HG02610 (cell line): Measurements from ENCODE around the gene PABPC1L.

ENCODE experiments used
- ATAC-seq: cut with Tn5 transposase; IDR thresholded peaks from one replicate; pipeline ENCODE4 v1.9.1; 2021; ENCODE audit warnings: mild to moderate bottlenecking, moderate library complexity; ENCODE audit not compliant: unreplicated experiment

PABPC1L gene

DNA sequence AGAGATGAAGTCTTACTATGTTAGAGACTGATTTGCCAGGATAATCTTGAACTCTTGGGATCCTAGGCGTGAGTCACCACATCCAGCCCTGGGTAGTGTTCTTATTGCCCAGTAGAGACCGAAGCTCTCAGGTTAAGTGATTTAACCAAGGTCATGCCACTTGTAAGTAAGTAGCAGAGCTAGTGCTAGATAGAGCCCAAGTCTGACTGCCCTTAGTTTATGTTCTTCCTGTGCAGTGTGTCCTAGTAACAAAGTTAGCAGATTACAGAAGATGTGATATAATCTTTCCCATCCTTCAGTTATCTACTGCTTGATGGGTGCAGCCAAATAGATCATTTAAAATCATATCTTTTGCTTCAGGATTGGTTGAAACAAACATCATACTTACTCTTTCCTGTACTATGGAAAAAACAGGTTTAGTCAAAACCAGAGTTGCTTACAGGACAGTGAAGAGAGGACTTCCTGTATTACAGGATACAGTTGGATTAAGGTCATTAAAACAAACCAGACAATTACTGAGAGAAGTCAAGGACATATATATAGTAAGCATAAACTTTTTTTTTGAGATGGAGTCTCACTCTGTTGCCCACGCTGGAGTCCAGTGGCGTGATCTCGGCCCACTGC, 9.5 kb upstream of the PABPC1L start:
- no peak for ATAC-seq

DNA sequence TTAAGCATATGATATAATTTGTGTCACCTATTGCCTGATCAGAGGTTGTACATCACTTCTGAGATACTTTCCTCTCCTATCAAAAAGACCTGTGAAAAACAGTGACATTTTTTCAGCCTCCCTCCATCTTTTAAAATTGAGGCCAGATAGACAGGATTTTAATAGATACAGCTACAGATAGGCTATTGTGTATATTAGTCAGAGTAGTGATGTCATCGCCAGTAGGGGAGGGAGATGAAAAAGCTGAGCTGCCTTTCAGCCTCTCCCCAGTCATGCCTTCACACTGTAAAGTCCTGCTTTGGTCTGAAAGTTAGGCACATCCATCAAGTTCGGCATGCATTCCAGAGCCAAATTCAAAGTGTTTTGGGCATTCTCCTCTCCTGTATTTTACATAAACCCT, 7.9 kb upstream of the PABPC1L start:
- ATAC-seq, result no peak

DNA sequence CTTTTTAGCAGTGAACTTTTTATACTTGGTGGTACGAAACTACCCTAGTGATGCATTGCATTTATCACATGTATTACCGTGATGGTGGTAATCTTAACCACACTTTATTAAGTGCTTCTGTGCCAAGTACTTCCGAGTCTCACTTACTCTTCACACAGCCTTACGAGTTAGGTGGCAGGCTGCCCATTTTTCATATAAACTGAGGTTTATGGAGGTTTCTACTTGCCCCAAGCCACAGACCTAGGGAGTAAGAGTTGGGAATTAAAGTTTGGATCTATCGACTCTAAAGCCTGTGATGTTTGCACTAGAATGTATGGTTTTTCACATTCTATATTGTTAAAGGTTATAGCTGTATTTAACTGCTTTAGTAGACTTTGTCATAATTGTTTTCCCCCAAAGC, 5.5 kb upstream of the PABPC1L start:
- no peak for ATAC-seq

DNA sequence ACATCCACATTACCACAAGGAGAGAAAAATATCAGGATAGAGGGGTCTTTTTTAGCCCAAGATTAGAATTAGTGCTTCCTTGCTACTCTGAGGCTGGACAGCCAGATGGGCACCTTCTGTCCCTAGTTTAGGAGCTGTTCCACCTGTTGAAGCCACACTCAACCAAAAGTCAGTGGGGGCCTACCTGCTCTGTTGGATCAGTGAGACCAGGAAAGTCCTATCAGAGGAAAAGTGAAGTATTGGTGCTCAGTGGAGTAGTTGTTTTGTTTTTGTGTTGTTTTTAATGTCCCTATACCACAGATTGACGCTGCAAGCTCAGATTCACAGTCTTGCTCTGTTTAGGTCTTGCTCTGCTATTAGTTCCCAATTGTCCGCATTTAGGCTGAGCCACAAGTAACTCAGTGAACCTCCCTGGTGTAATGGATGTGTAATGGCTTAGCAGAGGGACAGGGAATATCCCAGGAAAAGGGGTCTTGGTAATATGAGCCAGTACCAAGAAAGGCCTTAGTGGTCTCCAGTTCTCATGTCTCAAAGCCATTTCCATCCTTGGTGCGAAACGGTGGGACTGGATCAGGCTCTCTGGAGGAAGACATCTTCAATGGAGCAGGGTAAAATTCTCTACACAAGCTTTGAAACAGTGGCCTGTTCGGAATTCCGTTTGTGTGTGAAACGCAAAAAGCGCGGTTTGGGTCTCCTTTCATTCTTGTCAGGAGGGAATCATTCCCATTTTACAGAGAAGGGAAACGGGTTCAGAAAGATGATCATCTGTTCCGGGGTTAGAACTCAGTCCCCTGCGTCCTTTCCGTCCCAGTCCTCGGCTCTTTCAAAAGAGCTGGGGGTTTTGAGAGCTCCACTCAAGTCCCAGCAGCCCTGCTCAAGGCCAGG, 631 bp upstream of the PABPC1L start:
- no peak for ATAC-seq

DNA sequence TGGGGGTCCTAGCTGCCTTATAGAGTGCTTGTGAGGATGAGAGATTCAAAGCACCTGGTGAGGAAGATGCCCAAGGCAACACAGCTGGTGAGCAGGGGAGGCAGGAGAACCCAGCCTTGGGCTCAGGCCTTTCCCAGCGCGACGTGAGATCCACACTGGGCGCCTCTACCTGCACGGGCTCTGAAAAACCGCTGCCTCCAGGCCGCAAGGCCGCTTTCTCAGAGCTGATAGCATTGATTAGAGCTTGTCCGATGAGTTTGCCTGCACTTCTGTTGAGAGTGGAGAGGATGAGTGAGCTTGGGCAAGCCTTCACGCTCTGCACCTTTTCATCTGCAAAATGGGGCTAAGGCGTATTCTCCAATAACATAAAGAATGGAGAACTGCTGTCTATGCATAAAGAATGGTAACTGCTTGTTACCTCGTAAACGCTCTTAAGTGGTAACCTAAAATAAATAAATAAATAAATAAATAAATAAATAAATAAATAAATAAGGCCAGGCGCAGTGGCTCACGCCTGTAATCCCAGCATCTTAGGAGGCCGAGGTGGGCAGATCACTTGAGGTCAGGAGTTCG, 916 bp downstream of the PABPC1L start:
- ATAC-seq, result no peak

DNA sequence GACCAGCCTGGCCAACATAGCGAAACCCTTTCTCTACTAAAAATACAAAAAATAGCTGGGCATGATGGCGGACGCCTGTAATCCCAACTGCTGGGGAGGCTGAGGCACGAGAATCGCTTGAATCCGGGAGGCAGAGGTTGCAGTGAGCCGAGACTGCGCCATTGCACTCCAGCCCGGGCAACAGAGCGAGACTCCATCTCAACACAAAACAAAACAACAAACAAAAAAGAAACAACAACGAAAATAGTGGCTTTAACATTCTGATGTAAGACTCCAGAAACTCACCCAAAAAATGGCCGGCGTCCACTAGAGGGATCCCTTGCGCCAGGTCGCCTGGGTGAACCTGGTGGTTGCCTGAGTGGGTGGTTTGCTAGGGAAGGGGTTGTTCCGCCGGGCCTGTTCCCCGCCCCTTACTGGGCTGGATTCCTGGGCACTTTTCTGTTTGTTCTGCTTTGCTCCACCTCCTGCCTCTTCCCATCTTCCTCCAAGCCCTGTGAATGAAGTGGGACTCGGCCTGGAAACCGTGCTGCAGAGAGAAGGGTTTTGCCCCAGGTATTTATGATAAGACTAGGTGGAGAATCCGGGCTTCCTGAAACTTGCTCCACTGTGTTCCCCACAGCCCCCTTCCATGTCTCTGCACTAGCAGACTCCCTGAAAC, 1.5 kb downstream of the PABPC1L start:
- no peak for ATAC-seq

DNA sequence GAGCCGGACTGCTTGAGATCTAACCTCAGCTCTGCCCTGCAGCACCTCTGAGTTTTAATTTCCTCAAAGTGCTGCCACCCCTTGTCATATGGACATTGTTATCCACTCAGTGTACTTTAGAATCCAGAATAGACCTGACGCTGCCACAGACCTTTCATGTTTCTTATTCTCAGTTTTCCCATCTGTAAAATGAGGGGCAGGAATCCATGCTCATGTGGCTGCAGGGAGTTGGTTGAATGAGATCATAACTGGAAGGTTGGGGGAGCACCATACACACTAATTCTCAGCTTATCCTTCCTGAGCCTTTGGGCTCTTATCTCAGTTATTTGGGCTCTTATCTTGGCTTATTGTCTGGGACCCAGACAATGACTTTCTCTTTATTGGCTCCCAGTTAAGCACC, 2.3 kb downstream of the PABPC1L start:
- no peak for ATAC-seq

DNA sequence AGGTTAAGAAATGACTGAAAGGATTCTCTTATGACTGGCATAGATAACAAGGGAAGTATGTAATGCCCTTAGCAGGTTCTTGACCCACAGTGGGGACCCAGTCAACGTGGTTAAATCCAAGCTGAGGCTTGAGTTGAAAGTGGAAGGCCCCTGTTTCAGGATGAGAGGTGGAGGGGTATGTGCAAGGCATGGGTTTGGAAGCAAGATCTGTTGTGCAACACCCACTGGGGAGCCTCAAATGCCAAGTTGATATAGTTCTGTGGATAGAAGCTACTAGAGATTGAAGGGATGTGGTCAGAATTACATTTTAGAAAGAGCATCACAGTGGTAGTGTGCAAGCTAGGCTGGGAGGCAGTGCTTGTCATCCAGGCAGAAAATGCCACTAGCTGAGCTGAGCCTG, 5.1 kb downstream of the PABPC1L start:
- ATAC-seq, result no peak

DNA sequence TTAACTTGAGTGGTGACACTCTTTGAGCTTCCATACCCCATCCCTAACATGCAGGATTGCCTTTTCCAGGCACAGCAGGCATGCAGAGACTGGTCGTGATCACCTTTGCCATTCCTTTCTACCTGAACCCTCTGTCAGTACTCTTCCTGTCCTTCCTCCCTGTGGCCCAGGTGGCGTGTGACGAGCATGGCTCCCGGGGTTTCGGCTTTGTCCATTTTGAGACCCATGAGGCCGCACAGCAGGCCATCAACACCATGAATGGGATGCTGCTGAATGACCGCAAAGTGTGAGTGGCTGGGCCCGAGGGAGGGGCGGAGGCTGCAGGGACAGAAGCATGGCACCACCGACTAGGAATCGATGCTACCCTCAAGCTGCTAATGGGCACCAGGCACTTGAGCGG, 6.7 kb downstream of the PABPC1L start:
- ATAC-seq, result no peak

DNA sequence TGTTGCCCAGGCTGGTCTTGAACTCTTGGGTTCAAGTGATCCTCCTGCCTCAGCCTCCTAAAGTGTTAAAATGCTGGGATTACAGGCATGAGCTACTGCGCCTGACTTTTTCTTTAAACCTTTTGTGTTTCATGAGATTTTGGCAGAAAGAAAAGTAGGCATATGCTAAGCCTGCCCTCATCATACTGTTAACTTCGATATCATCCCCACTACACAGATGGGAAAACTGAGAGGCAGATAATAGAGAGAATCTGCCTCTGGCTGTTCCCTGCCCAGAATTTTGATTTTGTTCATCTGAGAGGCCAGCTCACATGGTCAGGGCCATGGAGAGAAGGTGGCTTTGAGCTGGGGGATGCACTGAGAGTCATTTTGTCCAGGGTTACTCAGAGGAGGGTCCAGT, 7.5 kb downstream of the PABPC1L start:
- no peak for ATAC-seq

DNA sequence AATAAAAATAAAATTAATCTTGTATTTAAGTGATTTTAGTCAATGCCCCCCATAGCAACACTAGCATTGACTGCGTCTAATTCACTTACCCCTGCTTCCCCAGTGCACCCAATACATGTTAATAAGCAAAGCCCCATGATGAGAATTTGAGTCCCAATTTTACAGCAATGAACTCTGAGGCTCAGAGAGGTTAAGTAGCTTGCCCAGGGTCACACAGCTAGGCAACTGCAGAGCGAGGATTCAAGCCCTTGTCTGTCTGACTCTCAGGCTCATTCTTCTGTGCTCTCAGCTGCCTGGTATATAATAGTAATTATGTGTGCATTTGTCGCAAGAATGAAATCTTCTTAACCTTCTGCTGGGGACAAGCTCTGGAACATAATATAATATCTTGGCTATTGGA, 8.5 kb downstream of the PABPC1L start:
- ATAC-seq, result no peak

DNA sequence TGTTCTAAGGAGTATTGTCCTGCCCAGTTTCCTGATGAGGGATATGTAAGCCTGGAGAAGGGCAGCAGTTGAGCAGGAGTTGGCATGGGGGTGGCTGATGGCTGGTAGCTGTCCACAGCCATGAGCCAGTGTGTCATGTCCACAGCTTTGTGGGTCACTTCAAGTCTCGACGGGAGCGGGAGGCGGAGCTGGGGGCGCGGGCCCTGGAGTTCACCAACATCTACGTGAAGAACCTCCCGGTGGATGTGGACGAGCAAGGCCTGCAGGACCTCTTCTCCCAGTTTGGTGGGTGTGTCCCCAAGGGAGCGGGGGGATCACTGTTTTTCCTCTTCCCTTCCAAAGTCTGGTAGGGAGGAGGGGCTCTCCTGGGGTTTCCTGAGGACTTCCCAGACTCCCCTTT, 8.9 kb downstream of the PABPC1L start:
- ATAC-seq, result no peak

DNA sequence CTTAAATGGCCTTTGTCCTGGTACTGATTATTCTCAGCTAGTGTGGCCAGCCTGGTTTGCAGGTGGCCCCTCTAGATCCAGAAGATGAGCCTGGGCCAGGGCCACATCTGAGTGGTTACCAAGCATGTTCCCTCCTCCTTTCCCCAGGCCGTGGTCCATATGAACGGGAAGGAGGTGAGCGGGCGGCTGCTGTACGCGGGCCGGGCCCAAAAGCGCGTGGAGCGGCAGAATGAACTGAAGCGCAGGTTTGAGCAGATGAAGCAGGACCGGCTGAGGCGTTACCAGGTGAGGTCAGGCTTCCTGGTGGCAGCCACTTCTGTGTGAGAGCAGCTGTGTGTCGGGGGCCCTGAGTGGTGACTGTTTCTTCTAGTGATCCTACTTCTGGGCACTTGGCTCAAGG, 11.6 kb downstream of the PABPC1L start:
- no peak for ATAC-seq

DNA sequence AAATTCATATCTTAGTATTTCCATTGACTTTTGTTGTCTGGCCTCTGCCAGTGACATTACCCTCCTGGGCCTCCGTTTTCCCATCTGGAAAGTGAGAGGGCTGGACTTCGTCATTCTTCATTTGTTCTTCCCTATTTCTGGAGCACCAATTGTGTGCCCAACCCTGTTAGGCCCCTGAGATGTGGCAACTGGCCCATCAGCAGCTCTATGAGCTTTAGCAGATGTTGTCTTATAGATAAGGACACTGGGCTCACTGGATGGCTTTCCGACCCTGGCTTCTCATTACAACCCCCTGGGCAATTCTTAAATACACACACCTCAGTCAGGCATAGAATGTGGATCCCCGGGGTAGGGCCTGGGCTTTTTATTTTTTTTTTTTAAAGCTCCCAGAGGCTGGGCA, 14.7 kb downstream of the PABPC1L start:
- no peak for ATAC-seq

DNA sequence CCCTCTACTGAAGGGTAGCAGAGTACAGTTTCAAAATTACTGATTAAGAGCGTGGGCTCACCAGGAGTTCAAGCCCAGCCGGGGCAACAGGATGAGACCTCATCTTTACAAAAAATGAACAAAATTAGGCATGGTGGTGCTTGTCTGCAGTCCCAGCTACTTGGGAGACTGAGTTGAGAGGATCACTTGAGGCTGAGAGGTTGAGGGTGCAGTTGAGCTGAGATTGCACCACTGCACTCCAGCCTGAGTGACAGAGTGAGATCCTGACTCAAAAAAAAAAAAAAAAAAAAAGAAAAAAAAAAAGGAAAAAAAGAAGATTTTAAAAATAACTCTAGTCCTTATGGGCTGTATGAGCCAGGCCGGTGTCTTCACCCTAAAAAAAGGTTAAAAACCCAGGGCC, 18.7 kb downstream of the PABPC1L start:
- no peak for ATAC-seq

DNA sequence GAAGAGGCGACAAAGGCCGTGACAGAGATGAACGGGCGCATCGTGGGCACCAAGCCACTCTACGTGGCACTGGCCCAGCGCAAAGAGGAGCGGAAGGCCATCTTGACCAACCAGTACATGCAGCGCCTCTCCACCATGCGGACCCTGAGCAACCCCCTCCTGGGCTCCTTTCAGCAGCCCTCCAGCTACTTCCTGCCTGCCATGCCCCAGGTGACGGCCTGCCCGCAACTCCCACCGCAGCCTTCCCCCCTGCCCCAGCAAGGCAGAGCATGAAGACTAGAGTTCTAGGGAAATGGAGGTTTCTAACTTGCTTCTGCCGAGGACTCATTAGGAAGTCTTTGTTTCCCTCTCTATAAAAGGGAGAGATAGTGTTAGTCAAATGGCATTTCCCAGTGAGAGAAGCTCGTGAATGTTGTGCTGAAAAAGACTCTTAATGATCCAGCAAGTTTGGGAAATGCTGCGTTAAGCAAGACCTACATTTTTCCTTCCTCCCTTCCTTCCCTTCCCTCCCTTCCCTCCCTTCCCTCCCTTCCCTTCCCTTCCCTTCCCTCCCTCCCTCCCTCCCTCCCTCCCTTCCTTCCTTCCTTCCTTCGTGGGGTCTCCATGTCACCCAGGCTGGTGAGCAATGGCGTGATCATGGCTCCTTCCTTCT, 20.8 kb downstream of the PABPC1L start:
- no peak for ATAC-seq

DNA sequence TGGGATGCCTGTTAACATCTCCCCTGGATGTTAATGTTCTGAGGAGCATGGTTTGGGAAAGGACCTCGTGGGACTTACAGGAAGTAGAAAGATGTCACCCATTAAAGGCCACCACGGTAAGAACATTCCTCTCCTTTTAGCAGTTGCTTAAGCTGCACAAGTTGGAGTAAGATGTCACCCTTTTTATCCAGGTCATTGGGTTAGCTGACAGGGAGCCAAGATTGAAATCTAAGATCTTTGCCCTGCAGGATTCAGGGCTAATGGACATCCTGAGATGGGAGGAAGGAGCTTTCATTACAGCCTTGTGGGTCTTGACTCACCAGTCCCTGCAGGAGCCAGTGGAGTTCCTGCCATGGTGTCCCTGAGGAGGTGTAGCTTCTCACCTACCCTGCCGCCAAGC, 22.1 kb downstream of the PABPC1L start:
- no peak for ATAC-seq

DNA sequence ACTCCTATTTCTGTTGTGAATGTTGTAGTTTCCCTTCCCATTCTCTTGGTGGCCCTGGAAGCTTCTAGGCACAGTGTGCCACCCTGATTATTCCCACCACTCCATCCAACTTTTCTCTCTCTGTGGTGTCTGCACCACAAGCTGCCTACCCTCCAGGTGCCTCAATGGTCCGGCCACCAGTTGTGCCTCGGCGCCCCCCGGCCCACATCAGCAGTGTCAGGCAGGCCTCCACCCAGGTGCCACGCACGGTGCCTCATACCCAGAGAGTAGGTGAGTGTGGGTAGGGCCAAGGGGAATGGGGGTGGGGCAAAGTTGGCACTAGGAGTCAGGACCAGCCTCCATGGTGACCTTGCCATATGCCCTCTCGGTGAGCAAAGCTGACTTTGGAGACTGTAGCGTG, 23.1 kb downstream of the PABPC1L start:
- ATAC-seq, result no peak

DNA sequence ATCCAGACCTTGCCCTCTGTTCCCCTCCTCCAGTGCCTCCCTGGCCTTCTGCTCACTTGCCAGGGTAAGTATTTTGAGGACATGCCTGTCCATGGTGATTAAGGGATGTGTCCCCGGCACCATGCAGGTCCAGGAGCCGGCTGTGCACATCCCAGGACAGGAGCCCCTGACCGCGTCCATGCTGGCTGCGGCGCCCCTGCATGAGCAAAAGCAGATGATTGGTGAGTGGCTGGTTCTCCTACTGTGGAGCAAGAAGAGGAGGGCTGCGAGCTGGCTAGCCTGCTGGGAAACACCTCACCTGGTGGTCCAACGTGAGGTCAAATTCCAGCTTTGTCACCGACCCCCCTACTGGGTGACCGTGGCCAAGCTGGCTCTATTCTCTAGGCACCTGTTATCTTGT, 26.6 kb downstream of the PABPC1L start:
- no peak for ATAC-seq

DNA sequence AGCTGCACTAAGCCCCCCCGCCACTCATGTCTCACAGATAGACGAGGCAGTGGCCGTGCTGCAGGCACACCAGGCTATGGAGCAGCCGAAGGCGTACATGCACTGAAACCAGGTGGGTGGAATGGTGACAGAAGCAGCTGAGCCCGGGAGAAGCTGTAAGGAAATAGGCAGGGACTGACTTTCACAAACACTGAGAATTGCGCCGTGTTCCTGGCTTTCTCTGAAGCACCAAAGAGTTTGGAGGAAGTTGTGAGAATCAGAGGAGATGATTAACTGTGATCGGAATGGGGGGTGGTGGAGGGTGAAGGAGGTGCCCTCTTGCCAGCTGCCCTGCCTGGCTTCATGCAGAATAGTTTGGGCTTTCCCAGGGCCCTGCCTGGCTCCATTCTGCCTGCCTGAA, 28.8 kb downstream of the PABPC1L start:
- no peak for ATAC-seq

DNA sequence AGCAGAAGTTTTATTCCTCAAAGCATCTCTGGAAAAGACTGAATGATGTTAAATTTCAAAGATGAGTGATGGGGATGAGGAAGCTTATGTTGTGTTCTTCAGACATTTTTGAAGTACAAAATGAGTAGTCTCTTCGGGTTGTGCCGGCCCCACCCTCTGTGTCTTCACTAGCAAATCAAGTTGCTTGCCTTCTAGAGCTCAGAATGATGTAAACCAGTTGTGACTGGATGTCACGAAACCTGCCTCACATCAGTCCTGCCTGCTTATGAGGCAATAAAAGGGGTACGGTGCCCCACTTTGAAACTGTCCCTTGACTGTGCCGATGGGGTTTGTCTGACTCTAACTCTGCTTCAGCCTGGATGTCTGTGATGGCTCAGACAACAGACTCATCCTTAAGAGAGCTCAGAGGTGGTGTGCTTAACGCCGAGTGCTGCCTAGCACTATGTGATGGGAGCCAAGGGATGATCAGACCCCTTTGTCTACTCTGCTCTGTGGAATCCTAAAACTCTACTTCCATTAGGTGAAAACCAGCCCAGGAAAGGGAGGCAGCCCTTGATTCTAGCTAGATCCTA, 31.3 kb downstream of the PABPC1L start:
- no peak for ATAC-seq
